ENCODE measurements around the gene SMAP1. TPM values are rescaled to one million over a fixed set of nuclear protein-coding genes. Genes with fewer than 3 reads are reported as not detected.

SMAP1 gene
- total and polyA plus RNA-seq, 9 of the 15 experiments (the other 6 are each of a cell fraction or from before 2014, with no cell fraction given): 11.4 to 26.4 (median 15.5) TPM

GRCh38 chr6:70694371-70694770, 26.7 kb downstream of the SMAP1 start:
- WGBS (ENCODE audit: insufficient coverage, low coverage, missing lambda C conversion rate): 0% methylated on average over 1 of the region's 1 CpG
- H3K4me1 ChIP-seq (replicated peaks in 1 of 2; ENCODE audit: control insufficient read depth in 2 of 2, insufficient read depth in 2 of 2, low read length in 2 of 2): no peaks in the 10 kb centered on the region
- ChIA-PET POLR2A (no interaction called here), CTCF (ENCODE audit: low intra/inter-chr PET ratio) (no interaction called here)
- peaks cover 2% of the 10 kb centered on the region for H3K9me1 ChIP-seq (ENCODE audit: control insufficient read depth, insufficient read depth, low read length)
- ATAC-seq (no peak), FAIRE-seq (no peak), DNase-seq (ENCODE audit: extremely low read depth in 1 of 4, low spot score in 3 of 4) (no peak)
- peaks cover 3% of the 10 kb centered on the region; the same call in 1 of the 3 replicates for H3K79me2 ChIP-seq (ENCODE audit: control insufficient read depth, insufficient read depth, low read length)
- H3K4me3 ChIP-seq: no peak overlapping the region
- H3K9me3 ChIP-seq (replicated peaks; ENCODE audit: control insufficient read depth, insufficient read depth, low read depth, low read length): no peaks in the 10 kb centered on the region
- no TSS peak for BruUV-seq (replicated peaks)
- no peak overlapping the region for H3K27ac ChIP-seq (ENCODE audit: extremely low read depth, low read depth, low read length)
- no peak for TF ChIP-seq THAP7 (CRISPR knock-in tag; IDR thresholded peaks at IDR 0.05)
- no peak for TF ChIP-seq FOSL1 (tag; conservative IDR thresholded peaks at IDR 0.05)
- no peak for TF ChIP-seq BRF1 (IDR thresholded peaks at IDR 0.05; ENCODE audit: borderline replicate concordance, extremely low read depth, insufficient read length)
- no peak for TF ChIP-seq GTF3C2 (IDR thresholded peaks at IDR 0.05; ENCODE audit: borderline replicate concordance, extremely low read depth, insufficient read length)
- no peak for TF ChIP-seq ZC3H11A (IDR thresholded peaks at IDR 0.05; ENCODE audit: low read depth, low read length)
- no peak for TF ChIP-seq ASH1L (IDR thresholded peaks at IDR 0.05; ENCODE audit: borderline replicate concordance, low read depth, partially characterized antibody)
- no peak for TF ChIP-seq ZNF707 (CRISPR knock-in tag; conservative IDR thresholded peaks at IDR 0.05)
- TF ChIP-seq ZKSCAN3 (CRISPR knock-in tag; IDR thresholded peaks at IDR 0.05): no peak
- TF ChIP-seq ARNT (IDR thresholded peaks at IDR 0.05): no peak
- TF ChIP-seq PURB (CRISPR knock-in tag; IDR thresholded peaks at IDR 0.05; ENCODE audit: low read depth): no peak
- no peak for TF ChIP-seq CBFA2T3 (IDR thresholded peaks at IDR 0.05)
- TF ChIP-seq CHCHD3 (CRISPR knock-in tag; IDR thresholded peaks at IDR 0.05): no peak
- TF ChIP-seq MLX (CRISPR knock-in tag; conservative IDR thresholded peaks at IDR 0.05): no peak
- TF ChIP-seq CXXC5 (CRISPR knock-in tag; IDR thresholded peaks at IDR 0.05): no peak
- no peak for TF ChIP-seq ZNF134 (CRISPR knock-in tag; conservative IDR thresholded peaks at IDR 0.05)
- TF ChIP-seq, protein P1, sequence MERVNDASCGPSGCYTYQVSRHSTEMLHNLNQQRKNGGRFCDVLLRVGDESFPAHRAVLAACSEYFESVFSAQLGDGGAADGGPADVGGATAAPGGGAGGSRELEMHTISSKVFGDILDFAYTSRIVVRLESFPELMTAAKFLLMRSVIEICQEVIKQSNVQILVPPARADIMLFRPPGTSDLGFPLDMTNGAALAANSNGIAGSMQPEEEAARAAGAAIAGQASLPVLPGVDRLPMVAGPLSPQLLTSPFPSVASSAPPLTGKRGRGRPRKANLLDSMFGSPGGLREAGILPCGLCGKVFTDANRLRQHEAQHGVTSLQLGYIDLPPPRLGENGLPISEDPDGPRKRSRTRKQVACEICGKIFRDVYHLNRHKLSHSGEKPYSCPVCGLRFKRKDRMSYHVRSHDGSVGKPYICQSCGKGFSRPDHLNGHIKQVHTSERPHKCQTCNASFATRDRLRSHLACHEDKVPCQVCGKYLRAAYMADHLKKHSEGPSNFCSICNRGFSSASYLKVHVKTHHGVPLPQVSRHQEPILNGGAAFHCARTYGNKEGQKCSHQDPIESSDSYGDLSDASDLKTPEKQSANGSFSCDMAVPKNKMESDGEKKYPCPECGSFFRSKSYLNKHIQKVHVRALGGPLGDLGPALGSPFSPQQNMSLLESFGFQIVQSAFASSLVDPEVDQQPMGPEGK (CRISPR knock-in tag; IDR thresholded peaks at IDR 0.05; ENCODE audit: borderline replicate concordance): no peak
- no peak for TF ChIP-seq GATA2 (CRISPR knock-in tag; IDR thresholded peaks at IDR 0.05)
- TF ChIP-seq RCOR1 (IDR thresholded peaks at IDR 0.05; ENCODE audit: borderline replicate concordance in 1 of 2, low read depth in 2 of 2, low read length in 2 of 2): no peak
- no peaks in the 10 kb centered on the region for H3K36me3 ChIP-seq (ENCODE audit: control insufficient read depth, insufficient read depth, low read length)
- in situ Hi-C loops (cut with MboI) (loop anchor here (10.0 kb wide), 2 partner anchors 390 to 470 kb away; partner anchors contain the start of gene COL9A1), intact Hi-C loops (cut with micrococcal nuclease) (no loop called here)
- H2AFZ ChIP-seq (ENCODE audit: low read depth, low read length): no peak overlapping the region
- no peak overlapping the region for H3K9ac ChIP-seq (ENCODE audit: insufficient read depth in 1 of 2, low read depth in 2 of 2, low read length in 2 of 2)
- H3K4me2 ChIP-seq (ENCODE audit: insufficient read depth, low read length): no peak overlapping the region
- H4K20me1 ChIP-seq (replicated peaks; ENCODE audit: control insufficient read depth, insufficient read depth, low read length): no peaks in the 10 kb centered on the region; the same call in none of the 2 replicates
- no peaks in the 10 kb centered on the region; a peak in 1 of 5 replicates for H3K27me3 ChIP-seq (ENCODE audit: control insufficient read depth in 2 of 2, insufficient read depth in 2 of 2, low read length in 2 of 2)

Data from K562 (cell line).